GM20000 (cell line): Measurements from ENCODE around the gene CST9L.

Source experiments
- DNase-seq: peaks from one replicate; pipeline ENCODE4 v3.0.0; 2012; ENCODE audit warnings: low spot score
- CTCF ChIP-seq: IDR thresholded peaks from 2 replicates; pipeline ENCODE4 v1.5.1; 2012; ENCODE audit warnings: mild to moderate bottlenecking, control low read depth; ENCODE audit errors: extremely low read depth, missing control alignments

Gene CST9L

GRCh38 chr20:23520185-23520584, 48.1 kb downstream of the CST9L start:
- DNase-seq: no peak
- no peak for TF ChIP-seq CTCF

GRCh38 chr20:23519556-23519955, 48.7 kb downstream of the CST9L start:
- no peak for TF ChIP-seq CTCF
- no peak for DNase-seq

- no peak for TF ChIP-seq CTCF
Measured at GRCh38 chr20:23517719-23518118, 50.6 kb downstream of the CST9L start.

GRCh38 chr20:23515250-23515939, 52.9 kb downstream of the CST9L start:
- no peak for DNase-seq
- TF ChIP-seq CTCF: no peak

More at GRCh38 chr20:23517719-23518118, 50.6 kb downstream of the CST9L start:
- DNase-seq: no peak

GRCh38 chr20:23514848-23515247, 53.4 kb downstream of the CST9L start:
- no peak for TF ChIP-seq CTCF
- DNase-seq: no peak
